SK-N-SH treated with all-trans-retinoic acid at 6 μM for 48 hours (cell line): ENCODE results near the gene TRIB2.

Source experiments
- ATAC-seq: fragments of 200-7000 bp; cut with Tn5 transposase; 3 replicates; pipeline ENCODE4 v1.9.1; 2020; ENCODE audit warnings: mild to moderate bottlenecking, moderate library complexity
- ARNTL ChIP-seq: fragments of 450-650 bp; formaldehyde crosslinking; IDR thresholded peaks from 2 replicates; pipeline ENCODE4 v1.5.0; 2020; ENCODE audit warnings: low read depth, mild to moderate bottlenecking, moderate library complexity, borderline replicate concordance
- BACH2 ChIP-seq: fragments of 250-450 bp; sonication (Bioruptor Pico); IDR thresholded peaks from 2 replicates; pipeline ENCODE4 v1.9.0; 2021; ENCODE audit warnings: mild to moderate bottlenecking, borderline replicate concordance
- CSDC2 ChIP-seq: fragments of 250-450 bp; sonication (Bioruptor Pico); IDR thresholded peaks from 2 replicates; pipeline ENCODE4 v1.5.0; 2020; ENCODE audit warnings: mild to moderate bottlenecking, moderate library complexity
- CSRNP3 ChIP-seq: fragments of 250-450 bp; sonication (Bioruptor Pico); IDR thresholded peaks from 2 replicates; pipeline ENCODE4 v1.5.1; 2021; ENCODE audit warnings: mild to moderate bottlenecking, moderate library complexity
- ESRRG ChIP-seq: fragments of 250-450 bp; sonication (Bioruptor Pico); IDR thresholded peaks from 2 replicates; pipeline ENCODE4 v1.6.1; 2021; ENCODE audit warnings: mild to moderate bottlenecking
- GLIS3 ChIP-seq: fragments of 250-450 bp; sonication (Bioruptor Pico); IDR thresholded peaks from 2 replicates; pipeline ENCODE4 v1.5.0; 2020; ENCODE audit warnings: mild to moderate bottlenecking, moderate library complexity
- ISL1 ChIP-seq: fragments of 250-450 bp; sonication (Bioruptor Pico); IDR thresholded peaks from 2 replicates; pipeline ENCODE4 v2.1.2; 2022; ENCODE audit warnings: mild to moderate bottlenecking, moderate library complexity
- OSR1 ChIP-seq: fragments of 250-450 bp; sonication (Bioruptor Pico); IDR thresholded peaks from 2 replicates; pipeline ENCODE4 v1.8.0; 2022; ENCODE audit warnings: moderate library complexity, mild to moderate bottlenecking, inconsistent platforms
- POU6F1 ChIP-seq: fragments of 250-450 bp; sonication (Bioruptor Pico); IDR thresholded peaks from 2 replicates; pipeline ENCODE4 v1.8.0; 2021; ENCODE audit warnings: low read depth, mild to moderate bottlenecking, moderate library complexity, borderline replicate concordance
- PPARA ChIP-seq: fragments of 250-450 bp; sonication (Bioruptor Pico); IDR thresholded peaks from 2 replicates; pipeline ENCODE4 v1.5.0; 2020; ENCODE audit warnings: mild to moderate bottlenecking, borderline replicate concordance
- RARB ChIP-seq: fragments of 250-450 bp; sonication (Bioruptor Pico); IDR thresholded peaks from 2 replicates; pipeline ENCODE4 v1.8.0; 2021; ENCODE audit warnings: mild to moderate bottlenecking, moderate library complexity
- SNAI2 ChIP-seq: fragments of 250-450 bp; sonication (Bioruptor Pico); IDR thresholded peaks from 2 replicates; pipeline ENCODE4 v1.5.0; 2020; ENCODE audit warnings: mild to moderate bottlenecking, moderate library complexity
- TCF4 ChIP-seq: fragments of 250-450 bp; sonication (Bioruptor Pico); IDR thresholded peaks from 2 replicates; pipeline ENCODE4 v1.8.0; 2021; ENCODE audit warnings: mild to moderate bottlenecking, moderate library complexity, borderline replicate concordance
- TOX ChIP-seq: fragments of 250-450 bp; sonication (Bioruptor Pico); IDR thresholded peaks from 2 replicates; pipeline ENCODE4 v1.8.0; 2021; ENCODE audit warnings: mild to moderate bottlenecking, moderate library complexity, borderline replicate concordance
- ZC3H10 ChIP-seq: fragments of 250-450 bp; sonication (Bioruptor Pico); IDR thresholded peaks from 2 replicates; pipeline ENCODE4 v1.5.1; 2021; ENCODE audit warnings: mild to moderate bottlenecking, moderate library complexity
- ZFP3 ChIP-seq: fragments of 250-450 bp; sonication (Bioruptor Pico); IDR thresholded peaks from 2 replicates; pipeline ENCODE4 v1.5.0; 2020; ENCODE audit warnings: mild to moderate bottlenecking, moderate library complexity
- ZFP30 ChIP-seq: fragments of 450-650 bp; formaldehyde crosslinking; IDR thresholded peaks from 2 replicates; pipeline ENCODE4 v1.5.0; 2022; ENCODE audit warnings: mild to moderate bottlenecking, moderate library complexity
- ZNF565 ChIP-seq: fragments of 450-650 bp; formaldehyde crosslinking; conservative IDR thresholded peaks from 2 replicates; pipeline ENCODE4 v1.5.0; 2020; ENCODE audit warnings: low read depth, mild to moderate bottlenecking, moderate library complexity
- ZNF70 ChIP-seq: fragments of 450-650 bp; formaldehyde crosslinking; IDR thresholded peaks from 2 replicates; pipeline ENCODE4 v1.5.0; 2020; ENCODE audit warnings: mild to moderate bottlenecking, moderate library complexity
- ZNF8 ChIP-seq: fragments of 450-650 bp; formaldehyde crosslinking; IDR thresholded peaks from 2 replicates; pipeline ENCODE4 v1.5.0; 2020; ENCODE audit warnings: mild to moderate bottlenecking, moderate library complexity
- TF ChIP-seq, protein P1 (sequence below): fragments of 250-450 bp; sonication (Bioruptor Pico); IDR thresholded peaks from 2 replicates; pipeline ENCODE4 v1.5.0; 2020; ENCODE audit warnings: mild to moderate bottlenecking, moderate library complexity
- TF ChIP-seq, protein P2 (sequence below): fragments of 250-450 bp; sonication (Bioruptor Pico); IDR thresholded peaks from 2 replicates; pipeline ENCODE4 v1.5.1; 2020; ENCODE audit warnings: low read depth, mild to moderate bottlenecking, moderate library complexity
- TF ChIP-seq, protein P3 (sequence below): fragments of 250-450 bp; sonication (Bioruptor Pico); IDR thresholded peaks from 2 replicates; pipeline ENCODE4 v1.8.0; 2020; ENCODE audit warnings: mild to moderate bottlenecking, moderate library complexity, borderline replicate concordance

The TRIB2 gene

DNA sequence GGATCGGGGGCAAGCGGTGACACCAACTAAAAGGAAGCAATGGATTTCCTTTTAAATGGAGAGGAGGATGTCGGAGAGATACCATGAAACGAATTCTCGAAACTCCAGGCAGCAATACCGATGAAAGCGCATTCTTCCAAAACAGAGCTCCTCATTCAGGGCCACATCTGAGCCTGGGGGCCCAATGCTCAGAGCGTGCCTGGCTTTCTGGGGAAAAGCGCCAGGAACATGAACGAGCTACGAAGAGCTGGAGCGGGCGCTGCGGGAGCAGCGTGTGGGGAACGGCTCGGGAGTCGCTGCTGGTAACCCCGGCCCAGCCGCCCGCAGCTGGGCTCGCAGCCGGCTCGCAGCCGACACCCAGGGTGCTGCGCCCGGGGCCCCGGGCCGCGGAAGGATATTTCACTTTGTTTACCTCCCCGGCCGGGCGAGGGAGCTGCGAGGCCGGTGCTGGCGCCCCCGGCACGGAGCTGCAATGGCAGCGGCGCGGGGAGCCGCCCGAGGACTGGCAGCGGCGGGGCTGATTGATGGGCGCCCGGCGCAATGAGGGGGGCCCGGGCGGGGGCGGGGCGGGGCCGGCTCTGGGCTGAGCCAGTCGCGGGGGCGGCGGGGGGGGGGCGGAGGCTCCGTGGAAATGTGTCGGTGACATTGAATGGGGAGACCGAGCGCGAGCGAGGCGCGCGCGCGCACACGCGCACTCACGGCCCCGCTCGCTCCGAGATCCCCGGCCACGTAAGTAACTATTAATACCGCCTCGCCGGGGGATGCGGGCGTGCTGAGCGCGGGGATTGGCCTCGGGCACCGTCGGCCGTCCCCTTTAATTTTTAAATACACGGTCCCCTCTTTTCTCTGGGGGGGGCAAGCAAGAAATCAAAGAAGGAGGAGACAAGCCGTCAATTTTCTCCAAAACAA lies at the start of gene TRIB2:
TRIB2 (plus strand) TSS at position 655 of the 909 bp plus-strand sequence. CDS start 1,372 bp downstream, outside the sequence.
- peak; percentile 60 for ATAC-seq
- TF ChIP-seq CSDC2, result 0 out of 2 replicates have a peak, but pooled peaks have one; percentile 60
- TF ChIP-seq TOX (CRISPR knock-in tag), result no peak
- TF ChIP-seq SNAI2, result no peak
- TF ChIP-seq ZNF8 (CRISPR knock-in tag), result no peak
- no peak for TF ChIP-seq ZC3H10 (CRISPR knock-in tag)
- TF ChIP-seq ARNTL, result no peak
- peak; percentile 61; the same call in 1 of the 2 replicates for TF ChIP-seq ZNF565 (CRISPR knock-in tag)
- TF ChIP-seq TCF4 (CRISPR knock-in tag), result no peak
- TF ChIP-seq POU6F1 (CRISPR knock-in tag), result no peak
- TF ChIP-seq, protein P1, sequence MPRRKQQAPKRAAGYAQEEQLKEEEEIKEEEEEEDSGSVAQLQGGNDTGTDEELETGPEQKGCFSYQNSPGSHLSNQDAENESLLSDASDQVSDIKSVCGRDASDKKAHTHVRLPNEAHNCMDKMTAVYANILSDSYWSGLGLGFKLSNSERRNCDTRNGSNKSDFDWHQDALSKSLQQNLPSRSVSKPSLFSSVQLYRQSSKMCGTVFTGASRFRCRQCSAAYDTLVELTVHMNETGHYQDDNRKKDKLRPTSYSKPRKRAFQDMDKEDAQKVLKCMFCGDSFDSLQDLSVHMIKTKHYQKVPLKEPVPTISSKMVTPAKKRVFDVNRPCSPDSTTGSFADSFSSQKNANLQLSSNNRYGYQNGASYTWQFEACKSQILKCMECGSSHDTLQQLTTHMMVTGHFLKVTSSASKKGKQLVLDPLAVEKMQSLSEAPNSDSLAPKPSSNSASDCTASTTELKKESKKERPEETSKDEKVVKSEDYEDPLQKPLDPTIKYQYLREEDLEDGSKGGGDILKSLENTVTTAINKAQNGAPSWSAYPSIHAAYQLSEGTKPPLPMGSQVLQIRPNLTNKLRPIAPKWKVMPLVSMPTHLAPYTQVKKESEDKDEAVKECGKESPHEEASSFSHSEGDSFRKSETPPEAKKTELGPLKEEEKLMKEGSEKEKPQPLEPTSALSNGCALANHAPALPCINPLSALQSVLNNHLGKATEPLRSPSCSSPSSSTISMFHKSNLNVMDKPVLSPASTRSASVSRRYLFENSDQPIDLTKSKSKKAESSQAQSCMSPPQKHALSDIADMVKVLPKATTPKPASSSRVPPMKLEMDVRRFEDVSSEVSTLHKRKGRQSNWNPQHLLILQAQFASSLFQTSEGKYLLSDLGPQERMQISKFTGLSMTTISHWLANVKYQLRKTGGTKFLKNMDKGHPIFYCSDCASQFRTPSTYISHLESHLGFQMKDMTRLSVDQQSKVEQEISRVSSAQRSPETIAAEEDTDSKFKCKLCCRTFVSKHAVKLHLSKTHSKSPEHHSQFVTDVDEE, result no peak
- TF ChIP-seq, protein P2, sequence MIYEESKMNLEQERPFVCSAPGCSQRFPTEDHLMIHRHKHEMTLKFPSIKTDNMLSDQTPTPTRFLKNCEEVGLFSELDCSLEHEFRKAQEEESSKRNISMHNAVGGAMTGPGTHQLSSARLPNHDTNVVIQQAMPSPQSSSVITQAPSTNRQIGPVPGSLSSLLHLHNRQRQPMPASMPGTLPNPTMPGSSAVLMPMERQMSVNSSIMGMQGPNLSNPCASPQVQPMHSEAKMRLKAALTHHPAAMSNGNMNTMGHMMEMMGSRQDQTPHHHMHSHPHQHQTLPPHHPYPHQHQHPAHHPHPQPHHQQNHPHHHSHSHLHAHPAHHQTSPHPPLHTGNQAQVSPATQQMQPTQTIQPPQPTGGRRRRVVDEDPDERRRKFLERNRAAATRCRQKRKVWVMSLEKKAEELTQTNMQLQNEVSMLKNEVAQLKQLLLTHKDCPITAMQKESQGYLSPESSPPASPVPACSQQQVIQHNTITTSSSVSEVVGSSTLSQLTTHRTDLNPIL, result no peak
- no peak; the same call in 1 of the 2 replicates for TF ChIP-seq ZNF70 (CRISPR knock-in tag)
- TF ChIP-seq, protein P3, sequence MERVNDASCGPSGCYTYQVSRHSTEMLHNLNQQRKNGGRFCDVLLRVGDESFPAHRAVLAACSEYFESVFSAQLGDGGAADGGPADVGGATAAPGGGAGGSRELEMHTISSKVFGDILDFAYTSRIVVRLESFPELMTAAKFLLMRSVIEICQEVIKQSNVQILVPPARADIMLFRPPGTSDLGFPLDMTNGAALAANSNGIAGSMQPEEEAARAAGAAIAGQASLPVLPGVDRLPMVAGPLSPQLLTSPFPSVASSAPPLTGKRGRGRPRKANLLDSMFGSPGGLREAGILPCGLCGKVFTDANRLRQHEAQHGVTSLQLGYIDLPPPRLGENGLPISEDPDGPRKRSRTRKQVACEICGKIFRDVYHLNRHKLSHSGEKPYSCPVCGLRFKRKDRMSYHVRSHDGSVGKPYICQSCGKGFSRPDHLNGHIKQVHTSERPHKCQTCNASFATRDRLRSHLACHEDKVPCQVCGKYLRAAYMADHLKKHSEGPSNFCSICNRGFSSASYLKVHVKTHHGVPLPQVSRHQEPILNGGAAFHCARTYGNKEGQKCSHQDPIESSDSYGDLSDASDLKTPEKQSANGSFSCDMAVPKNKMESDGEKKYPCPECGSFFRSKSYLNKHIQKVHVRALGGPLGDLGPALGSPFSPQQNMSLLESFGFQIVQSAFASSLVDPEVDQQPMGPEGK (CRISPR knock-in tag), result peak; percentile 94
- TF ChIP-seq GLIS3 (CRISPR knock-in tag), result no peak
- TF ChIP-seq PPARA (CRISPR knock-in tag), result no peak
- peak; percentile 60; the same call in 1 of the 2 replicates for TF ChIP-seq ZFP3 (CRISPR knock-in tag)
- TF ChIP-seq ZFP30 (CRISPR knock-in tag), result no peak
- no peak for TF ChIP-seq ESRRG (CRISPR knock-in tag)
- TF ChIP-seq BACH2 (CRISPR knock-in tag), result no peak
- no peak for TF ChIP-seq OSR1 (CRISPR knock-in tag)

DNA sequence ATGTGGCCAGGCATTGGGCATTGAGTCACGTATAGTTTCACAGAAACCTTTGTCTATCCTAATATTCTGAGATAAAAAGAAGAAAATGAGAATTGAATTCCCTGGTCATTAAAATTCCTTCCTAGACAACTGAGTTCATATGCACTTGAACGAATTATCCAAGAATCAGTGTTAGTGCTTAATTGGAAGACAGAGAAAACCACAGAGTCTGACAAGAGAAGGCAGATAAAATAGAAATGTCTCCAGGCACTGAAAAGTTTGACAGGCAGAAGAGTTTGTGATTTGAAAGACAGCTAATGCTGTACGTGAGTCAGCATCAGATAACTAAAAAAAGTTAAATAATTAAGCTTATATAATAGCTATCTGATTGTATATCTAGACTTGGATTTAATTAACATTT lies 47.7 kb upstream of the TRIB2 start:
- ATAC-seq, result peak; percentile 33; the same call in 2 of the 3 replicates
- no peak for TF ChIP-seq CSRNP3 (CRISPR knock-in tag)
- TF ChIP-seq, protein P2, result 0 out of 2 replicates have a peak, but pooled peaks have one; percentile 39
- no peak for TF ChIP-seq ZFP30 (CRISPR knock-in tag)
- TF ChIP-seq ZNF70 (CRISPR knock-in tag), result no peak
- no peak for TF ChIP-seq PPARA (CRISPR knock-in tag)
- TF ChIP-seq ZFP3 (CRISPR knock-in tag), result 0 out of 2 replicates have a peak, but pooled peaks have one; percentile 38
- TF ChIP-seq BACH2 (CRISPR knock-in tag), result no peak
- TF ChIP-seq GLIS3 (CRISPR knock-in tag), result no peak
- TF ChIP-seq RARB (CRISPR knock-in tag), result no peak
- no peak for TF ChIP-seq TCF4 (CRISPR knock-in tag)
- no peak for TF ChIP-seq POU6F1 (CRISPR knock-in tag)
- TF ChIP-seq ISL1, result peak; percentile 83
- TF ChIP-seq TOX (CRISPR knock-in tag), result no peak
- TF ChIP-seq CSDC2, result no peak
- no peak for TF ChIP-seq SNAI2
- TF ChIP-seq ZNF8 (CRISPR knock-in tag), result no peak
- no peak for TF ChIP-seq ZC3H10 (CRISPR knock-in tag)
- TF ChIP-seq OSR1 (CRISPR knock-in tag), result no peak
